Activated B cell treated with CpG ODN at 0.5 μM for 24 hours (primary cell): ENCODE results near the gene PRUNE2. TPM values are rescaled to one million over a fixed set of nuclear protein-coding genes. Genes with fewer than 3 reads are reported as not detected.

Experiments used
- ATAC-seq: fragments of 200-7000 bp; cut with Tn5 transposase; one replicate; pipeline ENCODE4 v1.10.0; 2021; ENCODE audit warnings: low read depth, mild to moderate bottlenecking, moderate library complexity
- CTCF ChIA-PET: fragments of 350-600 bp; sonication (Branson Sonifier 250); formaldehyde crosslinking; loops from one replicate; lab custom pipeline; 2021; ENCODE audit warnings: antibody characterized with exemption; lab: Charles Lee
- POLR2A ChIA-PET: fragments of 350-600 bp; sonication (Branson Sonifier 250); formaldehyde crosslinking; loops from one replicate; lab custom pipeline; 2021; ENCODE audit warnings: antibody characterized with exemption; lab: Charles Lee
- DNase-seq: peaks from one replicate; pipeline ENCODE4 v3.0.0; 2022
- H3K27ac Mint-ChIP-seq: one replicate; pipeline ENCODE4 v1.8.0; 2020; ENCODE audit warnings: mixed read lengths
- H3K27me3 Mint-ChIP-seq: one replicate; pipeline ENCODE4 v1.8.0; 2021; ENCODE audit warnings: mixed read lengths
- H3K36me3 Mint-ChIP-seq: one replicate; pipeline ENCODE4 v1.8.0; 2021; ENCODE audit warnings: low read depth, mixed read lengths
- H3K4me1 Mint-ChIP-seq: one replicate; pipeline ENCODE4 v1.8.0; 2021; ENCODE audit warnings: mixed read lengths
- H3K4me3 Mint-ChIP-seq: one replicate; pipeline ENCODE4 v1.8.0; 2020; ENCODE audit warnings: mild to moderate bottlenecking, mixed read lengths
- H3K9me3 Mint-ChIP-seq: one replicate; pipeline ENCODE4 v1.8.0; 2020; ENCODE audit warnings: mixed read lengths
- CTCF ChIP-seq: fragments of 200-600 bp; IDR thresholded peaks from one replicate; pipeline ENCODE4 v1.8.0; 2022; ENCODE audit warnings: antibody characterized with exemption, mild to moderate bottlenecking
- intact Hi-C: fragments of 100-400 bp; cut with micrococcal nuclease; formaldehyde crosslinking; loops from one replicate; pipeline ENCODE4 v1.15.1; 2024
- total RNA-seq: library from RNA; stranded (reverse); gene quantifications from 2 replicates; pipeline ENCODE4 v1.2.3, GENCODE V29; 2022

PRUNE2 gene
- total RNA-seq, 1 donor from 2014 or later = not detected

- H3K36me3 Mint-ChIP-seq = no peaks in the 10 kb centered on the region
- peaks cover 14% of the 10 kb centered on the region for H3K27me3 Mint-ChIP-seq
- H3K9me3 Mint-ChIP-seq = no peaks in the 10 kb centered on the region
- CTCF ChIA-PET = no interaction called here
- intact Hi-C loops = no loop called here
- no peak overlapping the region for H3K4me3 Mint-ChIP-seq
- no peak for TF ChIP-seq CTCF
- no peaks in the 10 kb centered on the region for H3K4me1 Mint-ChIP-seq
- POLR2A ChIA-PET = no interaction called here
- no peak overlapping the region for H3K27ac Mint-ChIP-seq
- ATAC-seq = no peak
- no peak for DNase-seq
These were observed 29.8 kb downstream of the PRUNE2 start for GRCh38 chr9:76876098-76876497.

GRCh38 chr9:76873821-76874220, 32.1 kb downstream of the PRUNE2 start:
- Mint-ChIP-seq H3K4me1 (no peaks in the 10 kb centered on the region), H3K36me3 (no peaks in the 10 kb centered on the region), H3K9me3 (no peaks in the 10 kb centered on the region), H3K4me3 (no peak overlapping the region), H3K27me3 (peaks cover 14% of the 10 kb centered on the region), H3K27ac (no peak overlapping the region)
- intact Hi-C loops = no loop called here
- no peak for ATAC-seq
- ChIA-PET CTCF (no interaction called here), POLR2A (no interaction called here)
- DNase-seq = no peak
- no peak for TF ChIP-seq CTCF

GRCh38 chr9:76873056-76873792, 32.7 kb downstream of the PRUNE2 start:
- Mint-ChIP-seq H3K9me3 (no peaks in the 10 kb centered on the region), H3K27me3 (peaks cover 17% of the 10 kb centered on the region), H3K36me3 (no peaks in the 10 kb centered on the region), H3K27ac (no peak overlapping the region), H3K4me1 (no peaks in the 10 kb centered on the region), H3K4me3 (no peak overlapping the region)
- POLR2A ChIA-PET = no interaction called here
- no peak for ATAC-seq
- intact Hi-C loops = no loop called here
- no peak for DNase-seq
- CTCF ChIA-PET = no interaction called here
- no peak for TF ChIP-seq CTCF

GRCh38 chr9:76868897-76869296, 37.0 kb downstream of the PRUNE2 start:
- Mint-ChIP-seq H3K27me3 (peaks cover 14% of the 10 kb centered on the region), H3K4me3 (no peak overlapping the region), H3K4me1 (no peaks in the 10 kb centered on the region), H3K36me3 (no peaks in the 10 kb centered on the region), H3K9me3 (no peaks in the 10 kb centered on the region), H3K27ac (no peak overlapping the region)
- ATAC-seq = no peak
- TF ChIP-seq CTCF = no peak
- ChIA-PET POLR2A (no interaction called here), CTCF (no interaction called here)
- DNase-seq = no peak
- intact Hi-C loops = no loop called here

GRCh38 chr9:76866689-76867088, 39.2 kb downstream of the PRUNE2 start:
- H3K9me3 Mint-ChIP-seq = no peaks in the 10 kb centered on the region
- TF ChIP-seq CTCF = no peak
- DNase-seq = no peak
- CTCF ChIA-PET = no interaction called here
- POLR2A ChIA-PET = no interaction called here
- no peak for ATAC-seq
- no peaks in the 10 kb centered on the region for H3K36me3 Mint-ChIP-seq
- no peak overlapping the region for H3K4me3 Mint-ChIP-seq
- intact Hi-C loops = no loop called here
- peaks cover 10% of the 10 kb centered on the region for H3K27me3 Mint-ChIP-seq
- H3K27ac Mint-ChIP-seq = no peak overlapping the region
- H3K4me1 Mint-ChIP-seq = no peaks in the 10 kb centered on the region
